SK-N-SH treated with all-trans-retinoic acid at 6 μM for 48 hours (cell line): ENCODE data around the gene LMF2.

Experiments
- ATAC-seq: fragments of 200-7000 bp; cut with Tn5 transposase; 3 replicates; pipeline ENCODE4 v1.9.1; 2020; ENCODE audit warnings: mild to moderate bottlenecking, moderate library complexity
- ARNTL ChIP-seq: fragments of 450-650 bp; formaldehyde crosslinking; IDR thresholded peaks from 2 replicates; pipeline ENCODE4 v1.5.0; 2020; ENCODE audit warnings: low read depth, mild to moderate bottlenecking, moderate library complexity, borderline replicate concordance
- BACH2 ChIP-seq: fragments of 250-450 bp; sonication (Bioruptor Pico); IDR thresholded peaks from 2 replicates; pipeline ENCODE4 v1.9.0; 2021; ENCODE audit warnings: mild to moderate bottlenecking, borderline replicate concordance
- CSDC2 ChIP-seq: fragments of 250-450 bp; sonication (Bioruptor Pico); IDR thresholded peaks from 2 replicates; pipeline ENCODE4 v1.5.0; 2020; ENCODE audit warnings: mild to moderate bottlenecking, moderate library complexity
- GLIS3 ChIP-seq: fragments of 250-450 bp; sonication (Bioruptor Pico); IDR thresholded peaks from 2 replicates; pipeline ENCODE4 v1.5.0; 2020; ENCODE audit warnings: mild to moderate bottlenecking, moderate library complexity
- ISL1 ChIP-seq: fragments of 250-450 bp; sonication (Bioruptor Pico); IDR thresholded peaks from 2 replicates; pipeline ENCODE4 v2.1.2; 2022; ENCODE audit warnings: mild to moderate bottlenecking, moderate library complexity
- OSR1 ChIP-seq: fragments of 250-450 bp; sonication (Bioruptor Pico); IDR thresholded peaks from 2 replicates; pipeline ENCODE4 v1.8.0; 2022; ENCODE audit warnings: moderate library complexity, mild to moderate bottlenecking, inconsistent platforms
- PPARA ChIP-seq: fragments of 250-450 bp; sonication (Bioruptor Pico); IDR thresholded peaks from 2 replicates; pipeline ENCODE4 v1.5.0; 2020; ENCODE audit warnings: mild to moderate bottlenecking, borderline replicate concordance
- RARB ChIP-seq: fragments of 250-450 bp; sonication (Bioruptor Pico); IDR thresholded peaks from 2 replicates; pipeline ENCODE4 v1.8.0; 2021; ENCODE audit warnings: mild to moderate bottlenecking, moderate library complexity
- SNAI2 ChIP-seq: fragments of 250-450 bp; sonication (Bioruptor Pico); IDR thresholded peaks from 2 replicates; pipeline ENCODE4 v1.5.0; 2020; ENCODE audit warnings: mild to moderate bottlenecking, moderate library complexity
- TCF4 ChIP-seq: fragments of 250-450 bp; sonication (Bioruptor Pico); IDR thresholded peaks from 2 replicates; pipeline ENCODE4 v1.8.0; 2021; ENCODE audit warnings: mild to moderate bottlenecking, moderate library complexity, borderline replicate concordance
- TOX ChIP-seq: fragments of 250-450 bp; sonication (Bioruptor Pico); IDR thresholded peaks from 2 replicates; pipeline ENCODE4 v1.8.0; 2021; ENCODE audit warnings: mild to moderate bottlenecking, moderate library complexity, borderline replicate concordance
- ZC3H10 ChIP-seq: fragments of 250-450 bp; sonication (Bioruptor Pico); IDR thresholded peaks from 2 replicates; pipeline ENCODE4 v1.5.1; 2021; ENCODE audit warnings: mild to moderate bottlenecking, moderate library complexity
- ZFP3 ChIP-seq: fragments of 250-450 bp; sonication (Bioruptor Pico); IDR thresholded peaks from 2 replicates; pipeline ENCODE4 v1.5.0; 2020; ENCODE audit warnings: mild to moderate bottlenecking, moderate library complexity
- ZFP30 ChIP-seq: fragments of 450-650 bp; formaldehyde crosslinking; IDR thresholded peaks from 2 replicates; pipeline ENCODE4 v1.5.0; 2022; ENCODE audit warnings: mild to moderate bottlenecking, moderate library complexity
- ZNF565 ChIP-seq: fragments of 450-650 bp; formaldehyde crosslinking; conservative IDR thresholded peaks from 2 replicates; pipeline ENCODE4 v1.5.0; 2020; ENCODE audit warnings: low read depth, mild to moderate bottlenecking, moderate library complexity
- ZNF70 ChIP-seq: fragments of 450-650 bp; formaldehyde crosslinking; IDR thresholded peaks from 2 replicates; pipeline ENCODE4 v1.5.0; 2020; ENCODE audit warnings: mild to moderate bottlenecking, moderate library complexity
- ZNF8 ChIP-seq: fragments of 450-650 bp; formaldehyde crosslinking; IDR thresholded peaks from 2 replicates; pipeline ENCODE4 v1.5.0; 2020; ENCODE audit warnings: mild to moderate bottlenecking, moderate library complexity
- TF ChIP-seq, protein P1 (sequence below): fragments of 250-450 bp; sonication (Bioruptor Pico); IDR thresholded peaks from 2 replicates; pipeline ENCODE4 v1.8.0; 2020; ENCODE audit warnings: mild to moderate bottlenecking, moderate library complexity, borderline replicate concordance
- TF ChIP-seq, protein P2 (sequence below): fragments of 250-450 bp; sonication (Bioruptor Pico); IDR thresholded peaks from 2 replicates; pipeline ENCODE4 v1.5.1; 2021; ENCODE audit warnings: mild to moderate bottlenecking, moderate library complexity
- TF ChIP-seq, protein P3 (sequence below): fragments of 250-450 bp; sonication (Bioruptor Pico); IDR thresholded peaks from 2 replicates; pipeline ENCODE4 v1.5.1; 2020; ENCODE audit warnings: low read depth, mild to moderate bottlenecking, moderate library complexity
- TF ChIP-seq, protein P4 (sequence below): fragments of 250-450 bp; sonication (Bioruptor Pico); IDR thresholded peaks from 2 replicates; pipeline ENCODE4 v1.8.0; 2021; ENCODE audit warnings: low read depth, mild to moderate bottlenecking, moderate library complexity, borderline replicate concordance

Gene LMF2

DNA sequence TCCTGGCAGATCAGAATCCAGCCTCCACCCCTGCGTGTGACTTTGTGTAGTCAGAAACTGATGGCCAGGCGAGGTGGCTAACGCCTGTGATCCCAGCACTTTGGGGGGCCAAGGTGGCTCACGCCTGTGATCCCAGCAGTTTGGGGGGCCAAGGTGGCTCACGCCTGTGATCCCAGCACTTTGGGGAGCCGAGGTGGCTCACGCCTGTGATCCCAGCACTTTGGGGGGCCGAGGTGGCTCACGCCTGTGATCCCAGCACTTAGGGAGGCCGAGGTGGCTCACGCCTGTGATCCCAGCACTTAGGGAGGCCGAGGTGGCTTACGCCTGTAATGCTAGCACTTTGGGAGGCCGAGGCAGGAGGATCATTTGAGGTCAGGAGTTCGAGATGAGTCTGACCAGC lies 5.7 kb upstream of the LMF2 start (continued):
- TF ChIP-seq, protein P1, sequence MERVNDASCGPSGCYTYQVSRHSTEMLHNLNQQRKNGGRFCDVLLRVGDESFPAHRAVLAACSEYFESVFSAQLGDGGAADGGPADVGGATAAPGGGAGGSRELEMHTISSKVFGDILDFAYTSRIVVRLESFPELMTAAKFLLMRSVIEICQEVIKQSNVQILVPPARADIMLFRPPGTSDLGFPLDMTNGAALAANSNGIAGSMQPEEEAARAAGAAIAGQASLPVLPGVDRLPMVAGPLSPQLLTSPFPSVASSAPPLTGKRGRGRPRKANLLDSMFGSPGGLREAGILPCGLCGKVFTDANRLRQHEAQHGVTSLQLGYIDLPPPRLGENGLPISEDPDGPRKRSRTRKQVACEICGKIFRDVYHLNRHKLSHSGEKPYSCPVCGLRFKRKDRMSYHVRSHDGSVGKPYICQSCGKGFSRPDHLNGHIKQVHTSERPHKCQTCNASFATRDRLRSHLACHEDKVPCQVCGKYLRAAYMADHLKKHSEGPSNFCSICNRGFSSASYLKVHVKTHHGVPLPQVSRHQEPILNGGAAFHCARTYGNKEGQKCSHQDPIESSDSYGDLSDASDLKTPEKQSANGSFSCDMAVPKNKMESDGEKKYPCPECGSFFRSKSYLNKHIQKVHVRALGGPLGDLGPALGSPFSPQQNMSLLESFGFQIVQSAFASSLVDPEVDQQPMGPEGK (CRISPR knock-in tag), result no peak
- TF ChIP-seq TCF4 (CRISPR knock-in tag) (no peak), ZNF8 (CRISPR knock-in tag) (no peak), ARNTL (CRISPR knock-in tag) (no peak), PPARA (CRISPR knock-in tag) (no peak), SNAI2 (CRISPR knock-in tag) (no peak)

DNA sequence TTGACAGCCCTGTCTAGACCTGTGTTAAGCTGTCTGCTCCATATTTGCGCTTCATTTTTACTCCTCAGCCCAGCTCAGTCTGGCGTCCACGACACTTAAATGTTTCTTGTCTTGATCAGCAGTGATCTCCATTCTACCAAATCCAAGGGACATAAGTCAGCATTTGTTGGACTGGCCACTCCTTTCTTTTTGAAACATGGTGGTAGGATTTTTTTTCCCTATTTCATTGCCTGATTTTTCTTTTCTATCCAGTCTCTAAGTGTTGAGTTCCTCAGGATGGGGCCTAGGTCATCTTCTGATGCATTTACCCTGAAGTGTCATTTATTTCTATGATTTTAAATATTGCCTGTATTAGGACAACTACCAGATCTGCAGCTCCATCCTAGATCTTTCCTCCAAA lies 1.4 kb upstream of the LMF2 start:
- no peak for ATAC-seq
- TF ChIP-seq ZNF565 (CRISPR knock-in tag), result no peak

DNA sequence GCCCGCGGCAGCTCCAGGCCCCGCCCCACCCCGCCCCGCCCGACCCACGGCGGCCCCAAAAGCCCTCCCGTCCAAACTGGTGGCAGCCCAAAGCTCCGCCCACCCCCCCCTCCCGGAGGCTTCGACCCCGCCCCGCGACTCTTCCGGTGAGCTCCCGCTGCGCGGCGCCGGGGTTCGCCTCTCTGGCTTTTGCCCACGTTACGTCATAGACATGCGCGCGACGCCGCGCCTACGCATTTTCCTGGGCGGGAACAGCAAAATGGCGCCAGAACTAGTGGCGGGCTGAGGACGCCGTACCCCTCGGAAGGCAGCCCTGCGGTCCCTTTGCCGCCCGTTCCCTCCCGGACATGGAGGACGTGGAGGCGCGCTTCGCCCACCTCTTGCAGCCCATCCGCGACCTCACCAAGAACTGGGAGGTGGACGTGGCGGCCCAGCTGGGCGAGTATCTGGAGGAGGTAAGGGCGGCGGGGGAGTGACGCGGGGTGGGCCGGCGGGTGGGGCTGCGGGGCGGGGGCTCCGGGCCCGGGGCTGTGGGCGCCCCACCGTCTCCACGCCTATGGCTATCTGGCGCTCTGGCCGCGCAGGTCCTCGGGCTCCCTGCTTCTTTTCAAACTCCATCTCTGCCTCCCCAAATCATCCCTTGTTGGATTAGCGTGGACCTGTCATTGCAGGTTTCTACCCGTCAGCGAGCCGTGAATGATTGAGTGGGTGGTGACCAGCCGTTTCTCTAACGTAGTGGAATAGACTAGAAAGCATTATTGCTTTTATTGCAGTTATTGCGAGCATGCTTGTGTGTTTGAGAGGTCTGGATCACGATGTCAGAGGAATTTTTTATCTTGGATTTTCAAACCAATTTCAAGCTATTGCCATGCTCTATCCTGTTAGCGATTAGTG lies 736 bp upstream of the LMF2 start, which contains the start of gene NCAPH2:
NCAPH2 (plus strand) TSS at position 234 of the 894 bp plus-strand sequence; CDS start at position 348, 114 bp downstream.
- peak; percentile 75 for ATAC-seq
- TF ChIP-seq CSDC2 (CRISPR knock-in tag) (no peak), ARNTL (CRISPR knock-in tag) (no peak), ZC3H10 (CRISPR knock-in tag) (no peak), PPARA (CRISPR knock-in tag) (no peak), ZFP3 (no peak)
- TF ChIP-seq, all 23 proteins: peak for 0

DNA sequence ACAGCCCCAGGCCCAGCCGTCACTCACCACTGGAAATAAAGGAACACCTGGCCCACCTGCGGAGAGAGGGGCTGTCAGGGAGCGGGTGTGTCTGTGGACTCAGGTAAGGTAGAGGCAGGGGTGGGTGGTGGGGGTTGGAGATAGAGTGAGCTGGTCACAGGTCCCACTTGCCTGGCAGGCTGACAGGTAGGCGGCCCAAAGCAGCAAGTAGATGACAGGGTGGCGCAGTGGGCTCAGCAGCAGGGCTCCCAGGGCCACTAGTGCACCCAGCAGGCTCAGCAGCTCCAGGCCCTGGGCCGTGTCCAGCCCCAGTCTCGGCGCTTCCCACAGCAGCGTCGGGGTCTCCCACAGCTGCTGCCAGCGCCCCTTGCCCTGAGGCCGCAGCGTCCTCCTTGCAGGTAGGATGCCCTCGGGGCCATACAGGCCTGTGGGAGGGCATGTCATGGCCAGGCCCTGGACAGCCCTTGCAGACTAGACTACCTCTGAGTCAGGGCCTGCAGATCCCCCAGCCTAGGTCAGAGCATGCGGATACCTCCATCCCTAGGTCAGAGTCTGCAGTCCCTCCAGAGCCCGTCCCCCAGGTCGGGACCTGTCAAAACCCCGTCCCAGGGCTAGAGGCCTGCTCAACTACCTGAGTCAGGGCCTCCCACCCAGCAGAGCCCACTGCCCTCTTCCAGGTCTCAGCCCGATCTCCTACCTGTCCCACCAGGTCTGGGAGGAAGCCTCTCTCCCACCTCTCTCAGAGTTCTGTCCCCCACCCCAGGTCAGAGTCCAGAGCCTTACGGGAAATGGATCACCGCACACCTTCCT lies 686 bp downstream of the LMF2 start:
- peak; percentile 41 for ATAC-seq

More for the DNA sequence above, 686 bp downstream of the LMF2 start:
- no peak for TF ChIP-seq BACH2 (CRISPR knock-in tag)
- no peak for TF ChIP-seq TOX (CRISPR knock-in tag)
- TF ChIP-seq, protein P2, sequence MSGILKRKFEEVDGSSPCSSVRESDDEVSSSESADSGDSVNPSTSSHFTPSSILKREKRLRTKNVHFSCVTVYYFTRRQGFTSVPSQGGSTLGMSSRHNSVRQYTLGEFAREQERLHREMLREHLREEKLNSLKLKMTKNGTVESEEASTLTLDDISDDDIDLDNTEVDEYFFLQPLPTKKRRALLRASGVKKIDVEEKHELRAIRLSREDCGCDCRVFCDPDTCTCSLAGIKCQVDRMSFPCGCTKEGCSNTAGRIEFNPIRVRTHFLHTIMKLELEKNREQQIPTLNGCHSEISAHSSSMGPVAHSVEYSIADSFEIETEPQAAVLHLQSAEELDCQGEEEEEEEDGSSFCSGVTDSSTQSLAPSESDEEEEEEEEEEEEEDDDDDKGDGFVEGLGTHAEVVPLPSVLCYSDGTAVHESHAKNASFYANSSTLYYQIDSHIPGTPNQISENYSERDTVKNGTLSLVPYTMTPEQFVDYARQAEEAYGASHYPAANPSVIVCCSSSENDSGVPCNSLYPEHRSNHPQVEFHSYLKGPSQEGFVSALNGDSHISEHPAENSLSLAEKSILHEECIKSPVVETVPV (CRISPR knock-in tag), result no peak
- no peak for TF ChIP-seq PPARA (CRISPR knock-in tag)
- TF ChIP-seq ZFP30 (CRISPR knock-in tag), result no peak
- TF ChIP-seq ISL1, result no peak
- no peak for TF ChIP-seq ZC3H10 (CRISPR knock-in tag)
- TF ChIP-seq, protein P1 (CRISPR knock-in tag), result no peak
- TF ChIP-seq SNAI2 (CRISPR knock-in tag), result no peak
- no peak for TF ChIP-seq ZFP3
- no peak for TF ChIP-seq RARB (CRISPR knock-in tag)
- no peak for TF ChIP-seq GLIS3 (CRISPR knock-in tag)
- TF ChIP-seq, protein P3, sequence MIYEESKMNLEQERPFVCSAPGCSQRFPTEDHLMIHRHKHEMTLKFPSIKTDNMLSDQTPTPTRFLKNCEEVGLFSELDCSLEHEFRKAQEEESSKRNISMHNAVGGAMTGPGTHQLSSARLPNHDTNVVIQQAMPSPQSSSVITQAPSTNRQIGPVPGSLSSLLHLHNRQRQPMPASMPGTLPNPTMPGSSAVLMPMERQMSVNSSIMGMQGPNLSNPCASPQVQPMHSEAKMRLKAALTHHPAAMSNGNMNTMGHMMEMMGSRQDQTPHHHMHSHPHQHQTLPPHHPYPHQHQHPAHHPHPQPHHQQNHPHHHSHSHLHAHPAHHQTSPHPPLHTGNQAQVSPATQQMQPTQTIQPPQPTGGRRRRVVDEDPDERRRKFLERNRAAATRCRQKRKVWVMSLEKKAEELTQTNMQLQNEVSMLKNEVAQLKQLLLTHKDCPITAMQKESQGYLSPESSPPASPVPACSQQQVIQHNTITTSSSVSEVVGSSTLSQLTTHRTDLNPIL (CRISPR knock-in tag), result no peak
- TF ChIP-seq ZNF70 (CRISPR knock-in tag), result no peak
- TF ChIP-seq OSR1, result no peak
- TF ChIP-seq, protein P4, sequence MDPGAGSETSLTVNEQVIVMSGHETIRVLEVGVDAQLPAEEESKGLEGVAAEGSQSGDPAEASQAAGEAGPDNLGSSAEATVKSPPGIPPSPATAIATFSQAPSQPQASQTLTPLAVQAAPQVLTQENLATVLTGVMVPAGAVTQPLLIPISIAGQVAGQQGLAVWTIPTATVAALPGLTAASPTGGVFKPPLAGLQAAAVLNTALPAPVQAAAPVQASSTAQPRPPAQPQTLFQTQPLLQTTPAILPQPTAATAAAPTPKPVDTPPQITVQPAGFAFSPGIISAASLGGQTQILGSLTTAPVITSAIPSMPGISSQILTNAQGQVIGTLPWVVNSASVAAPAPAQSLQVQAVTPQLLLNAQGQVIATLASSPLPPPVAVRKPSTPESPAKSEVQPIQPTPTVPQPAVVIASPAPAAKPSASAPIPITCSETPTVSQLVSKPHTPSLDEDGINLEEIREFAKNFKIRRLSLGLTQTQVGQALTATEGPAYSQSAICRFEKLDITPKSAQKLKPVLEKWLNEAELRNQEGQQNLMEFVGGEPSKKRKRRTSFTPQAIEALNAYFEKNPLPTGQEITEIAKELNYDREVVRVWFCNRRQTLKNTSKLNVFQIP (CRISPR knock-in tag), result no peak
